ENCODE data around the gene CLECL1. TPM values are rescaled to one million over a fixed set of nuclear protein-coding genes. Genes with fewer than 3 reads are reported as not detected.

CLECL1 gene
- total RNA-seq, 2 donors from 2014 or later: 1.9 TPM; not detected in 1

- H3K4me1 ChIP-seq (ENCODE audit: control insufficient read depth in 1 of 2, low read depth in 2 of 2): peaks cover 6% of the 10 kb centered on the region in 2 donors
- no peak overlapping the region for H3K4me3 ChIP-seq
- no peak overlapping the region for H3K27ac ChIP-seq
- ATAC-seq (ENCODE audit: insufficient number of reproducible peaks, low FRiP score, low read depth) (no peak), DNase-seq (ENCODE audit: low spot score) (no peak)
- no peaks in the 10 kb centered on the region for H3K27me3 ChIP-seq (replicated peaks; ENCODE audit: insufficient read depth)
- no peaks in the 10 kb centered on the region for H3K9me3 ChIP-seq
- TF ChIP-seq CTCF (IDR thresholded peaks at IDR 0.05): no peak
- no peaks in the 10 kb centered on the region for H3K36me3 ChIP-seq
Observed at GRCh38 chr12:9674226-9674590, 58.7 kb downstream of the CLECL1 start.

GRCh38 chr12:9673404-9674225 lies 59.3 kb downstream of the CLECL1 start:
- DNase-seq (ENCODE audit: low spot score) (no peak), ATAC-seq (ENCODE audit: insufficient number of reproducible peaks, low FRiP score, low read depth) (no peak)
- no peak for TF ChIP-seq CTCF (IDR thresholded peaks at IDR 0.05)
- H3K27ac ChIP-seq: no peak overlapping the region
- no peaks in the 10 kb centered on the region for H3K27me3 ChIP-seq (replicated peaks; ENCODE audit: insufficient read depth)
- peaks cover 6% of the 10 kb centered on the region in 2 donors for H3K4me1 ChIP-seq (ENCODE audit: control insufficient read depth in 1 of 2, low read depth in 2 of 2)
- no peaks in the 10 kb centered on the region for H3K36me3 ChIP-seq
- H3K9me3 ChIP-seq: no peaks in the 10 kb centered on the region
- H3K4me3 ChIP-seq: no peak overlapping the region

Other genes starting within 250 kb of the CLECL1 start
- 1 to 10 TPM in 1 of 2 donors, not detected in 1; 1.6 TPM for gene KLRB1, start 125.2 kb downstream of the CLECL1 start, total RNA-seq
- gene CLEC2D, start 63.4 kb downstream of the CLECL1 start, total RNA-seq: 10 to 100 TPM; 19.2 to 30.8 TPM
- gene CD69, start 27.8 kb upstream of the CLECL1 start, total RNA-seq: 10 to 100 TPM in 1 of 2 donors, 1 to 10 TPM in 1; 5.8 to 40.3 TPM
- under 1 TPM; 0.54 to 0.92 TPM for gene KLRF1, start 94.4 kb upstream of the CLECL1 start, total RNA-seq
- 10 to 100 TPM; 13.1 to 14.9 TPM for gene CLEC2B, start 136.3 kb upstream of the CLECL1 start, total RNA-seq
- gene KLRF2, start 148.4 kb upstream of the CLECL1 start, total RNA-seq: not detected
- gene CLEC2A, start 199.3 kb upstream of the CLECL1 start, total RNA-seq: not detected
- gene CLEC12A, start 238.3 kb upstream of the CLECL1 start, total RNA-seq: 1 to 10 TPM in 1 of 2 donors, under 1 TPM in 1; 0.42 to 1.1 TPM

Measured in thoracic aorta (tissue), 2 donors.